Keratinocyte (primary cell): ENCODE measurements around the gene SMIM7. TPM values are rescaled to one million over a fixed set of nuclear protein-coding genes. Genes with fewer than 3 reads are reported as not detected.

Experiments used
- DNase-seq: peaks from one replicate; pipeline ENCODE4 v3.0.0-alpha.2; 2011; ENCODE audit warnings: low read depth, missing footprints, low spot score
- FAIRE-seq: peaks from 2 replicates; lab custom pipeline; 2011; peaks lifted over from hg19 to GRCh38; lab: Jason Lieb, UNC
- H2AFZ ChIP-seq: 2 replicates; pipeline ENCODE4 v1.6.0; 2012; ENCODE audit warnings: low read length, control low read depth, inconsistent platforms; ENCODE audit not compliant: control insufficient read depth
- H3K27ac ChIP-seq: 2 replicates; pipeline ENCODE4 v1.5.1; 2011; ENCODE audit warnings: low read length; ENCODE audit not compliant: control insufficient read depth, insufficient read depth
- H3K27me3 ChIP-seq: 3 replicates; pipeline ENCODE4 v1.6.0; 2011; ENCODE audit warnings: low read length; ENCODE audit not compliant: control insufficient read depth, insufficient read depth; ENCODE audit errors: extremely low read depth
- H3K36me3 ChIP-seq, 2 experiments: 2 replicates in 1 of 2; 3 replicates in 1 of 2; pipeline ENCODE4 v1.5.1; 2011; ENCODE audit warnings: low read length in 2 of 2, mild to moderate bottlenecking in 1 of 2; ENCODE audit not compliant: control insufficient read depth in 2 of 2, insufficient read depth in 2 of 2; ENCODE audit errors: extremely low read depth in 1 of 2
- H3K4me1 ChIP-seq: 3 replicates; pipeline ENCODE4 v1.5.1; 2011; ENCODE audit warnings: low read length; ENCODE audit not compliant: control insufficient read depth, insufficient read depth; ENCODE audit errors: extremely low read depth
- H3K4me2 ChIP-seq: 3 replicates; pipeline ENCODE4 v1.6.0; 2011; ENCODE audit warnings: low read depth, low read length; ENCODE audit not compliant: control insufficient read depth, insufficient read depth; ENCODE audit errors: extremely low read depth
- H3K4me3 ChIP-seq, 3 experiments: fragments of 200-600 bp in 1 of 3; sonication (generic) in 1 of 3; 2 replicates in 2 of 3; 3 replicates in 1 of 3; pipeline ENCODE4 v1.5.1; 2011 to 2016; ENCODE audit warnings: low read length in 3 of 3, mild to moderate bottlenecking in 3 of 3, control low read depth in 2 of 3, inconsistent platforms in 1 of 3, low read depth in 1 of 3, mixed read lengths in 1 of 3, mixed run types in 1 of 3, moderate library complexity in 1 of 3; ENCODE audit not compliant: control insufficient read depth in 2 of 3, insufficient read depth in 2 of 3; ENCODE audit errors: extremely low read depth in 1 of 3
- H3K79me2 ChIP-seq: 2 replicates; pipeline ENCODE4 v1.6.0; 2012; ENCODE audit warnings: low read length; ENCODE audit not compliant: control insufficient read depth, insufficient read depth
- H3K9ac ChIP-seq: 3 replicates; pipeline ENCODE4 v1.6.0; 2011; ENCODE audit warnings: low read length; ENCODE audit not compliant: control insufficient read depth, insufficient read depth; ENCODE audit errors: extremely low read depth
- H3K9me1 ChIP-seq: 3 replicates; pipeline ENCODE4 v1.6.0; 2011; ENCODE audit warnings: low read length; ENCODE audit not compliant: control insufficient read depth, insufficient read depth; ENCODE audit errors: extremely low read depth
- H3K9me3 ChIP-seq: 2 replicates; pipeline ENCODE4 v1.5.1; 2012; ENCODE audit warnings: low read depth, low read length; ENCODE audit not compliant: control insufficient read depth
- H4K20me1 ChIP-seq: 3 replicates; pipeline ENCODE4 v1.6.0; 2011; ENCODE audit warnings: low read length; ENCODE audit not compliant: control insufficient read depth, insufficient read depth; ENCODE audit errors: extremely low read depth
- EZH2 ChIP-seq: IDR thresholded peaks from one replicate; pipeline ENCODE4 v1.6.1; 2012; ENCODE audit warnings: inconsistent platforms, mild to moderate bottlenecking, low read length, moderate library complexity
- dilution Hi-C: fragments of 300-500 bp; cut with MboI; formaldehyde crosslinking; loops from one replicate; pipeline ENCODE4 v1.7.0; 2020; ENCODE audit warnings: low sequenced_read_pairs; ENCODE audit not compliant: extremely low pct_ligation_motif_present
- polyA plus RNA-seq, 5 experiments: library from polyadenylated mRNA; depleted of rRNA in 3 of 5; stranded (reverse) in 3 of 5; stranded (forward) in 1 of 5; unstranded in 1 of 5; fragments of >200 nt; gene quantifications; 1 replicate in 1 of 5; 2 replicates in 3 of 5; 3 replicates in 1 of 5; pipeline versions ENCODE4 v1.2.1 to v1.2.3, GENCODE V29; 2011 to 2012; ENCODE audit warnings: missing spikeins in 2 of 5, low read depth in 1 of 5, low replicate concordance in 1 of 5
- TF ChIP-seq, protein P1 (sequence below), 3 experiments: IDR thresholded peaks in 1 of 3; conservative IDR thresholded peaks in 1 of 3; optimal IDR thresholded peaks in 1 of 3; 2 replicates in 2 of 3; 3 replicates in 1 of 3; pipeline versions ENCODE3 to v1.5.1; 2011; ENCODE audit warnings: low read length in 3 of 3, mild to moderate bottlenecking in 3 of 3, moderate library complexity in 2 of 3, control low read depth in 1 of 3, inconsistent platforms in 1 of 3; ENCODE audit not compliant: insufficient read depth in 2 of 3; ENCODE audit errors: extremely low read depth in 1 of 3

Gene SMIM7
- polyA plus RNA-seq, 1 donor (not counting 4 experiments of a cell fraction or from before 2014, with no cell fraction given): 79.1 TPM

DNA sequence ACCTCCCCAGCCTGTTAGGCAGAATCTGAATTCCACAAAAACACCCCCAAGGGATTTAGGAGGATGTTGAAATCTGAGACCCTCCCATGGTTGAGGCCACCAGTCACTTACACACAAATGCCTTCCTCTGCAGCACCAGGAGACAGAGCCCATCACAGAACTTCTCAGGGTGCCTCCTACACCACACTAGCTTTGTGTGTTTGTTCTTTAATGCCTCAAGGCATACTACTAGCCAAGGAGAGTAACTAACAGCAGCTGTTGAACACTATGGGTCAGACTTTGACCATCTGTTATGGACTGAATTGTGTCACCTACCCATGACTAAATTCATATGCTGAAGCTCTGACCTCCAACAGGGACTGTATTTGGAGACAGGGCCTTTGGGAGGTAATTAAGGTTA, 22.4 kb downstream of the SMIM7 start:
- Histone ChIP-seq H3K27me3 (no peaks in the 10 kb centered on the region), H3K36me3 (peaks cover 26 to 29% of the 10 kb centered on the region in 2 experiments), H3K4me1 (no peaks in the 10 kb centered on the region), H3K4me3 (no peak overlapping the region), H3K4me2 (no peak overlapping the region), H3K9me3 (no peaks in the 10 kb centered on the region), H3K79me2 (peaks cover 51% of the 10 kb centered on the region), H2AFZ (no peak overlapping the region), H3K9ac (no peak overlapping the region), H4K20me1 (no peaks in the 10 kb centered on the region), H3K27ac (no peak overlapping the region), H3K9me1 (no peaks in the 10 kb centered on the region)
- FAIRE-seq (no peak), DNase-seq (no peak)
- dilution Hi-C loops: no loop called here
- no peak for TF ChIP-seq EZH2
- TF ChIP-seq, protein P1, sequence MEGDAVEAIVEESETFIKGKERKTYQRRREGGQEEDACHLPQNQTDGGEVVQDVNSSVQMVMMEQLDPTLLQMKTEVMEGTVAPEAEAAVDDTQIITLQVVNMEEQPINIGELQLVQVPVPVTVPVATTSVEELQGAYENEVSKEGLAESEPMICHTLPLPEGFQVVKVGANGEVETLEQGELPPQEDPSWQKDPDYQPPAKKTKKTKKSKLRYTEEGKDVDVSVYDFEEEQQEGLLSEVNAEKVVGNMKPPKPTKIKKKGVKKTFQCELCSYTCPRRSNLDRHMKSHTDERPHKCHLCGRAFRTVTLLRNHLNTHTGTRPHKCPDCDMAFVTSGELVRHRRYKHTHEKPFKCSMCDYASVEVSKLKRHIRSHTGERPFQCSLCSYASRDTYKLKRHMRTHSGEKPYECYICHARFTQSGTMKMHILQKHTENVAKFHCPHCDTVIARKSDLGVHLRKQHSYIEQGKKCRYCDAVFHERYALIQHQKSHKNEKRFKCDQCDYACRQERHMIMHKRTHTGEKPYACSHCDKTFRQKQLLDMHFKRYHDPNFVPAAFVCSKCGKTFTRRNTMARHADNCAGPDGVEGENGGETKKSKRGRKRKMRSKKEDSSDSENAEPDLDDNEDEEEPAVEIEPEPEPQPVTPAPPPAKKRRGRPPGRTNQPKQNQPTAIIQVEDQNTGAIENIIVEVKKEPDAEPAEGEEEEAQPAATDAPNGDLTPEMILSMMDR (optimal IDR thresholded peaks at IDR 0.05 in 1 of 3, IDR thresholded peaks at IDR 0.05 in 1 of 3, conservative IDR thresholded peaks at IDR 0.05 in 1 of 3; ENCODE audit: extremely low read depth in 1 of 3, insufficient read depth in 2 of 3, low read length in 3 of 3): no peak

DNA sequence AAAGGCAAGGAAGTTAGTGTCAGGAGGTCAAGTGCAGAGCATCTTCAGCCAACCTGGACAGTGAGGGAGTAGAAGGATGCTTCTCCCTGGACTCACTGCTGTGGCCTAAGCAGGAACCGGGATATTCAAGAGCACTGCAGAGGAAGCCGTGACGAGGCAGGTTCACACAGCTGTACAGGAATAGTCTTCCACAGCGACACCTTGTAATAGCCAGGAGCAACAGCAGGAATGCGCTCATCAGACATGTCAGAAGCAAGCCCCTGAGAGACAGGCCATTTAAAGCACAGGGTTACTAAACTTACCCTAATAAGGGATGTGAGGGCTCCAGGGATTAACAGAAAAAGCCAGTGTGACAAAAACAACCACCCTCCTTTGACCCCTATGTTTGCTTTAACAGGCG, 28.5 kb downstream of the SMIM7 start:
- DNase-seq (no peak), FAIRE-seq (no peak)
- Histone ChIP-seq H3K27ac (no peak overlapping the region), H3K79me2 (peaks cover 24% of the 10 kb centered on the region), H3K4me2 (no peak overlapping the region), H3K9ac (no peak overlapping the region), H3K4me1 (peaks cover 10% of the 10 kb centered on the region), H4K20me1 (peaks cover 1% of the 10 kb centered on the region), H3K9me3 (no peaks in the 10 kb centered on the region), H3K9me1 (no peaks in the 10 kb centered on the region), H3K27me3 (no peaks in the 10 kb centered on the region), H3K4me3 (no peak overlapping the region), H2AFZ (no peak overlapping the region), H3K36me3 (peaks cover 10 to 19% of the 10 kb centered on the region in 2 experiments)
- TF ChIP-seq EZH2: no peak
- TF ChIP-seq, protein P1 (optimal IDR thresholded peaks at IDR 0.05 in 1 of 3, IDR thresholded peaks at IDR 0.05 in 1 of 3, conservative IDR thresholded peaks at IDR 0.05 in 1 of 3; ENCODE audit: extremely low read depth in 1 of 3, insufficient read depth in 2 of 3, low read length in 3 of 3): no peak
- dilution Hi-C loops: no loop called here
